GM18858 (cell line): Measurements from ENCODE around the gene KSR1.
"Not testable (repeated sequence)": the region's sequence is repeated elsewhere in the genome, so short reads cannot be mapped to it uniquely, and the experiment has no call there.

Experiments used
- ATAC-seq: cut with Tn5 transposase; IDR thresholded peaks from one replicate; pipeline ENCODE4 v1.9.1; 2021; ENCODE audit not compliant: unreplicated experiment

Gene KSR1

DNA sequence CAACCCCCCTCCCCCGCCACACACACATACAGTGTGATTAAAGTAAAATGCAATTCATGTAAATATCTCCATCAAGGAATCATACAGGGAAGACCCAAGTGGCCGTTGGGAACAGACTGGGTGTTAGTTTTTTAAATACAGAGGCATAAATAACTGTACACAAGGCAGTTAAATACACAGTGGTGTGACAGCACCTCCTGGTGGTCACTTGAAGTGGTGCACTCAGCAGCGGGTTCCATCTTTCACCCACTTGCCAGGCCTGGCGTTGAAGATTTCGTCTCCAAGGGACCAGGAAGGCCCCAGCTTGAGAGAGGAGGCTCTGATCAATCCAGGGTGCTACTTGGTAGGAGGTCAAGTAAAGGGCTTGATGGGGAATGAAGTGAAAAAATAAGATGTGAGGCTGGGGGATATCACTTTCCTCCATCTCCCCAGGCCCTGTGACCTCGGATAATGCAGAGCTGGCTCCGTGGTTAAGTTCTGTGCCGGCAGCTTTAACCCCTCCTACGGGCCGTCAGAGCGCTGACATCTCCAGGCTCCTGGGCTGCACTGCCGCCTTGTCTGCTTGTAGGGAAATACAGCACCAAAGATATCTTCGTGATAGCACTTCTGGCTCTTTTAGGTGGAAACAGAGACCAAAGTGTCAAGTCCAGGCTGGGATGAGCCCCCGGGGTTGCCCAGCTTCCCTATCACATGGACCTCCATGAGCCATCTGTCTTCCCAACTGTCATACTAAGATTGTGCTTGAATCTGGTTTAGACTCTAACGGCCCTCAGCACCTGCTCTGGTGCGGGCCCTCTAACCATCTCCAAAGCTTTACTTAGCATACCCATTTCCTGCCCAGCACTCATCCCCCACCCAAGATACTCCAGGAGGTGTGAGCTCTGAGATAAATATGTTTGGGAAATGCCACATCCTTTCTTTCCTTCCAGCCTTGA lies 195.4 kb downstream of the KSR1 start:
- ATAC-seq: no peak

DNA sequence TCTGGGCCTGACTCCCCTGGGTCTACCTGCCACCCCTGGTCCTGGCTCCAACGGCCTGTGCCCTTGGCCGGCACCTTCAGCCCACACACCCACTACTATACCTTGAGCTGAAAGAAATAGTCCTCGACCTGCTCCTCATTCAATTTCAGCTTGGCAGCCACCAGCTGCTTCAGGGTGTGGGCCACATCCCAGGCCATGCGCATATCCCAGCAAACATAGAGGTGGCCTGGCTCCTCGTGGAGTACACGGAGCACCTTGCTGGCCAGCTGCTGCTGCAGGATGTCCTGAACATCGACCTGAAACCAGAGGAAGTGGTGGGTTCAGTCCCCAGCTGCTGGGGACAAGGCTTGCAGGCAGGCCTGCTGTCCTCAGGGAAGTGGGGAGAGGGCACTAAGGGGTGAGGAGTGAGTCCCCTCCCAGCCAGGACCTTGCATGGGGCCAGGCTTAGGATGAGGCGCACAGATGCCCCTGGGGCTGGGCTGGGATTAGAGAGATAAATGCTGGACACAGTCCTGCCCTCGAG lies 197.3 kb downstream of the KSR1 start:
- ATAC-seq: not testable (repeated sequence)

DNA sequence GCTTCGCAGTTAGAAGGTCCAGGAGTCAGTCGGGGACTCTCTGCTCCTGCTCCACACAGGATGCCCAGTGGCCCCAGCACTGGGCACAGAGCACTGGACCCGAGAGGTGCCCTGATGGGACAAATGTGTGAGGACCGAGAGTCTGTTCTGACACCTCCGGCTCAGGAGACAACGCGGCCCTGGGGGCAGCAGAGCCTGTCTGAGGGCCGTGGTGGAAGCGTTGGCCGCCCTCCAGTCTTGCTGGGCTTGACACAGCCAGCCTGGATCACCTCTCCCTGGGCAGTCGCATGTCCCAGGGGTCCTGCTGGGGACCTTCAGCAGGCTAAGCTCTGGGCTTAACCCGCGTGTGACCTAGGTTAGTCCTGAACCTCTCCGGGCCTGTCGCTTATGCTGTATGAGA lies 197.9 kb downstream of the KSR1 start:
- ATAC-seq: no peak

DNA sequence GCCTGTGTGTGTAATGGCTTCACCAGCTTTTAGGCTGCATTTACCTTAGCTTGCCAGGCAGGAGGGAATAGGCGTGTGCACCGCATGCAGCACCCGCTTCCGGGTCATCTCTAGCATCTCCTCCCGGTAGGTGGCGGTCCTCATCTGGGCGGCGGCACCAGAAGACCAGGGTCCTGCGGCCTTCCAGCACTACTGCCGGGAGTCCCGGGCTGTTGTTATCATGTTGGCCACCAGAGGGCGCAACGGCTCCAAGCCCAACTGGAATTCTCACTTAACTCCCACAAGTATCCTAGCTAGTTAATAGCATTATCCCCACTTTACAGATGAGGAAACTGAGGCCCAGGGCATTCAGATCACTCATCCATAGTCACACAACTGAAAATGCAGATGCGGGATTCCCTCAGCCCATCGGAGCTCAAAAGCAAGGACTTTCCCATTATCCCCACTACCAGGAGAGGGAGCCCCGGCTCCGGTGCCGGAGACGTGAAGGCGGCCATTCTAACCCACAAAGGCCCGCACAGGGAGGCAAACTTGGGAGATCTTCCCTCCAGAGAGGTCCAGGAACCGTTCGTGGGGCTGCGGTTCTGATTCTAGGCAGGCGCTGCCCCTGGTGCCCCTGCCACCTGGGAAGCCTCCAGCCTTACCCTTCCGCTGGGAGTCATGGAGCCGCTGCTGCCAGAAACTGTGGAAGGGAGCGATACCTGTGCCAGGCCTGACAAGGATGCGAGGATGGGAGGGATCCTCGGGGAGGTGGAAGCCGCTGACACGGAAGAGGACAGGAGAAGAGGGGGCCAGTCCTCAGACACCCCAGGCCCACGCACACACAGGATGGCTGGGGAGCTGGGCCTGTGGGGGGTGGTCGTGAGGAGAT lies 198.6 kb downstream of the KSR1 start:
- ATAC-seq: no peak

DNA sequence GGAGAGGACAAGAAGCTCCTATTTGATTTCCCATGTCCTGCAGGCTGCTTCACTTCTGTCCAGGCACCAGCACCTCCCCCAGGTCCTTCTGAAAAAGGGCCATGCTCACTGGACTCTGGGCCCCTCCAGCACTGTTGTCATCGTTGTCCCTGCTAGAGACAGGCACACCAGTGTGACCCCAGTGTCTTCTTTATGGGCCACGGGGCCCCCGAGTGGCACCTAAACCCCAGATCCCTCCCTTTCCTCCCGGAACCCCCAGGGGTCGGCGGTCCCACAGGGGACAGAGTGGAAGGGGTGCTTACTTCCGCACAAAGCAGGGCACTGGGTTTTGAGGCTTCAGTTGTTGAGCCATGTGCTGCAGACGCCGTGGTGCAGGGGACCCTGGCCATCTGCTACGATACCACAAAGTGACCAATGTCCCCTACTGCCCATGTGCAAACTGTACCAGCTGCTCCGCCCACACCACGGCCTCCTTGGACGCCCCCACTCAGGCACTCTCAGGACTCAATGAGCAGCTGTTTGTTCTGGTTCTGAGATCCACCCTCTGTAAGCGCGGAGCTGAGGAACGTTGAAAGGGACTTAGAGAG lies 199.4 kb downstream of the KSR1 start:
- not testable (repeated sequence) for ATAC-seq

DNA sequence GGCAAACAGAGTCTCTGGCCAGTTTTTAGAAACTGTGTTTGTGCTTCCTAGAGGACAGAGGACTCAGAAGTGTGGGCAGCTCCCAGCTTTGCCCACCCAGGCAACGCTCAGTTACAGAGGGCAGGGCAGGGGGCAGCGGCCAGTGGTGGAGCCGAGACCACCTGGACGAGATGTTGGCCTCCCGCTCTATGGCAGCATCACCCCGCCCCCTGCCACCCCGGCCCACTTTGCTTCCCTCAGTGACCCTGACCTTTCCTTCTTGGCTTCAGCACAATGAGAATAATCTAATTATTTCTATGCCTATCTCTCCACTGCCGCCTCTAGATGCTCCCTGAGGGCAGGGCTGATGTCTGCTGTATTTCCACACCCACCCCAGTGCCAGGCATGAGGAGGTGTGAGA lies 200.4 kb downstream of the KSR1 start:
- not testable (repeated sequence) for ATAC-seq

DNA sequence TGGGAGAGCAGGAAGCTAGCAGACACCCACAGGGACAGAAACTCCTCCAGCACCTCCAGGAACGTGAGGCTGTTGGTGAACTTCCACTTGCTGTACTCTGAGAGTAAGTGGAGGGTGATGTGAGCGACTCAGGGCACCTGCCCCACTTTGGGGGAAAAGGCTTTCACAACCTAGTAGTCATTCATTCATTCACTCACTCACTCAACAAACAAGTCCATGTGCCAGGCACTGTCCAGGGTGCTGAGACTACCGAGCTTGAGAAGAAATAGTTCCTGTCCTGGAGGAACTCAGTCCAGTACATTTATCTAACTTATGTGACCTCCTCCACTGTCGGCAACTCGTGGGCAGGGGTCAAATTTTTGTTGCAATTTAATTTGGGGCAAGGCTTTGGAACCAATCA lies 201.4 kb downstream of the KSR1 start:
- no peak for ATAC-seq

DNA sequence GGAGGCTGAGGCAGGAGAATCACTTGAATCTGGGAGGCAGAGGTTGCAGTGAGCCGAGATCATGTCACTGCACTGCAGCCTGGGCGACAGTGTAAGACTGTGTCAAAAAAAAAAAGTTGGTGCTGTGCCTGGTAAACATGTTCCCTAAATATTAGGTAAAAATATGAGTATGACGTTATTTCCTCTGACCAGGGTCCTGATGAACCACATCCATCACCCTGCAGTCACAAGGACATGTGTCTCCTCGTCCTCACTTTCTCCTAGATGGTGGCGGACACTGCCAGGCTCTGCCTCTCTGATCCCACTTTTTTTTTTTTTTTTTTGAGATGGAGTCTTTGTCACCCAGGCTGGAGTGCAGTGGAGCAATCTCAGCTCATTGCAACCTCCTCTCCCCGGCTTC lies 203.4 kb downstream of the KSR1 start:
- no peak for ATAC-seq

DNA sequence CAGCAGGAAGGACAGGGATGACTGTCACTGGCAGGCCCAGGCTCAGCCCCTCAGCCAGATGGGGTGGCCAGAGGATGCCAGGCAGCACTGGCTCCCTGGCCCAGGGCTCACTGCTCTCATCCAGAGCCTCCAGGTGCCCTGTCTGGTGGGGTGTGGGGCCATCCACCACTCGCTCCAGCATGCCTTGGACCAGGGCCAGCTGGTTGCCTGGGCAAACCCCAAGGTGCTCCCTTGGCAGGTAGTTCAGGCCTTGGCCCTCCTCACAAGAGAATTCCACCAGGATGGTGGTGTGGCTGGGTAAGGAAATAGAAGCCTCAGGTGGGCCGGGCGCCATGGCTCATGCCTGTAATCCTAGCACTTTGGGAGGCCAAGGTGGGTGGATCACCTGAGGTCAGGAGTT lies 204.2 kb downstream of the KSR1 start:
- ATAC-seq: no peak

DNA sequence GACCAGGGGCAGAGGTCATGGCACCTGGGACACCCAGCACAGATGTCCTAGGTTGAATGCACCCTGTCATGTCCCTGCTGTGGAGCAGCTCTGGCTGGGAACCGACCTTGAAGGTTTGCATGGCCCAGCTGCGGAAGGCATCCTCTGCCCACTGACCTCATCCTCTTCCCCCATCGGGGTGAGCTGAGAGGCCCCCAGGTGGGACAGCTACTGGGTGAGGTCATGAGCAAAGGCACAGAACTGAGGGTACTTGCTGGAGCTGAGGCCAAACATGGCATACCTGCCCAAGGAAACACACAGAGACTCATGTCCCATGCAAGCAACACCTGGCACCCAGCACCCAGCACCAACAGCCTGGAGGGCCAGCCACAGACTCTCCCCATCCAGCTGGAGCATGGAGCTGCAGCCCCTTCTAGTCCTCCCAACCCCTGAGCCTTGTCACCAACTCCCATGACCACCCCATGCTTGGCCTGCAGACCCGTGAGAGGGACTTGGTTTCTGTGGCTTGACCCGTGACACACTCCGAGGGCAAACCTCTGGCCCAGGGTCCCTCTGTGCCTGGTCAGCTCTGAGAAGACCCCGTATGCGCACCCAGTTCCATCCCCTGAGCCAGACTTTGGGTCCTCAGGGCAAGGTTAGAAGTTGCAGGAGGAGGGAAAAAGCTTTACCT lies 207.8 kb downstream of the KSR1 start:
- no peak for ATAC-seq

DNA sequence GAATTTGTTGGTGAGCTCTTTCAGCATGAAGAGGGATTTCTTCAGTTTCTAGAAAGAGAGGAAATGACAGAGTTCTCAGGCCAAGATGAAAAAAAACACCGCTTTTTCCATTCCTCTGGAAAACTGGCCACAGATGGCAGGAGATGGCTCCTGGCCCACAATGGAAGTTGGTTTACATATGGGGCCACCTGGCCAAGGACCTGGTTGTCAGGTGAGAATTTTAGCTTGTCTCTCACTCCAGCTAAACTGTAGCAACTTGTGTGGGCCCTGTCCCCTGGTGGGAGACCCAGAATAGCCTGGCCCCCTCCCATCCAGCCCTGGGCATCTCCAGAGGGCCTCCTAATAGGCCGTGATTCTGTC lies 208.3 kb downstream of the KSR1 start:
- ATAC-seq: no peak

DNA sequence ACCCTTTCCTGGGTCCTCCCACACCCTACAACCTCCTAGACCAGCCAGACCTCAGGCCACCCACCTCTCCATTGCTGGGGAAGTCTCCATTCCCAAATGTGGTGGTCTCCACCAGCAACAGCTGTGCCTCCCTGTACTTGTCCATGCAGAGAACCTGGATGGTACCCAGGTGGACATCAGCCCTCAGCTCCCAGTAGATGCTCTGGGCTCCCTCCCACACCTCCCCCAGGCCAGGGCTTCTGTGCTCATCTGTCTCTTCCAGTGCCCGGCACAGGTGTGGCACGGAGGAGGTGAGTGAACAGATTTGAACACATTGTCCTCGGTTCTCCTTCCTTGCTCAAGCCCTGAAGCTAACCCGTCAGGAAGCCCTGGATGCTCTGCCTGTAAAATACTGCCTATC lies 209.3 kb downstream of the KSR1 start:
- no peak for ATAC-seq

DNA sequence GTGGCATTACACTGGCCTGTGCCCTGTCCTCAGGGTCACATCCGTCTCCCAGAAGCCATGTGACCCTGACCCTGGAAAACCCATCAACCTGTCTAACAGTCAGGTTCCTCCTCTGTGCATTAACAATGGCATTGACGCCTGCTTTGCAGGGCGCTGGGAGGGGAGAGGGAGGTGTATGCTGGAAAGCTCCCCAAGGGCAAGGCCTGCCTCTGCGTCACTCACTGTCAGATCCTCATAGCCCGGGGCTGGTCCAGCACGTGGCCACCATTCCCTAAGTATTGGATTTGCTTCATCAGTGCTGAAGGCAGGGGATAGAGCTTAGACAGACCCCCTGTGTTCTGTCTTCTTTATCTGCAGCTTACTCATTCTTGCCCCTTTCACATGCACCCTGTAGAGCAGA lies 210.0 kb downstream of the KSR1 start:
- not testable (repeated sequence) for ATAC-seq

DNA sequence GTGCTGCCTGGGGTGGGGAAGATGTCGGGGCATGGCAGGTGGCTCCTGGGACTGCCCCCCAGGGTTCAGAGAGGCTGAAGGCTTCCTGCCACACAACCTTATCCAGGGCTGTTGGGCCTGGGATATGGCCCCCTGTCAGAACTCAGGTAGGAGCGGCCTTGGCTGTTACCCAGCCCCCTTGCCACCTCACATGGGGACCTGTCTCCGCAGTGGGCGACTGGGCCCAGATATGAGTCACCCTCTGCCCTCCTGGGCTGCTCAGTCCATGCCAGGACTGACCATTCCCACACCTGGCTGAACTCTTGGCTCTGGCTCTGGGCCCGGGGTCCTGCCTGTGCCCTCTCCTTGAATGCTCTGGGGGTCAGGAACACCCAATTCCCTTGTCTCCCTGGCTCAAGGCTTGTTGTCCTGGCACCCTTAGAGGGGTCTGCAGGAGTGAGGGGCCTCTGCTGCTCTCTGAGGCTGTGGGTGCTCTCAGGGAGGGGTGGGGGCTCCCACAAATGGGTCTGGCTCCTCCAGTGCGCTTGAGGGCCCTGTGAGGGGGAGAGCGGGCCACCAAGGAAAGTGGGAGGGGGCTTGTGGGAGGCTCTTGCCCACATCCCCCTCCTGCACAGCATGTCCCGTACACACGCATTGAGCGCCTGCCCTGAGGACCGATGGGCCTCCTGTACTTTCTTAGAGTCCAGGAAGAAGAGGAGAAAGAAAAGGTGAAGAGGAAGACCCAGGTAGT lies 210.7 kb downstream of the KSR1 start:
- no peak for ATAC-seq

DNA sequence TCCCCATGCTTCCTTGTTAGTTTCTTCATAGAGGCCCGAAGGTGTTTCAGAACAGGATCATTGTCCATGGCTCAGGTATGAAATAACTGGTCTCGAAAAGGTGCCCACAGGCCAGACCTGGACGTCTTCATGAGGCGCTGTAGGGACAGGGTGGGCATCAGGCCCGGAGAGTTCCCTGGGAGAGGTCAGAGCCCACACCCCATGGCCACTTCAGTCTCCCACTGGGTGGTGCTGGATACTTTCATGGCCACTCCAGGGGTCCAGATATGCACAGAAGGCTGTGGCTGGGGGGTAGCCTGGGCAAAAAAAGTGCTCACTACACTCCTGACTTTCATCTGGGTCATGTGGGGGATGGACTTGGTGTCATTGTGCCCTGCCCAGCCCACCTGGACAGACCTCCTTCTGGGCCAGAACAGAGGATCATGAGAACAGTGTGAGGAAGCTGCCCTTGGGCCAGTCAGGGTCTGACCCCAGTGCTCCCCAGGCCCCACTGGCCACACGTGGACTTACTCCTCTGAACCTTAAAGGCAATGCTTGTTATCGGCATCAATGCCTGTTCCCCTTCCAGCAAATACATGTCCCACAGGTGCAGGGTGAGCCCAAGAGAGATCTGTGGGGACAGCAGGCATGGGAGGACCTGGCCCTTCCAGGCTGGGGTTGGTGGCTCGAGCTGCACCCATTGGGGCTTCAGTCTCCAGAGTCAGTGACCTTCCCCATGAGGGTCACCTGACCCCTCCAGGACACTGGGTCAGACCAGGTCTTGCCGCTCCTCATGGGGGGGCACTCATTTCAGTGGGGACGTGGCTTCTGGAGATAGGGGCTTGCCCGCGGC lies 211.6 kb downstream of the KSR1 start:
- no peak for ATAC-seq

DNA sequence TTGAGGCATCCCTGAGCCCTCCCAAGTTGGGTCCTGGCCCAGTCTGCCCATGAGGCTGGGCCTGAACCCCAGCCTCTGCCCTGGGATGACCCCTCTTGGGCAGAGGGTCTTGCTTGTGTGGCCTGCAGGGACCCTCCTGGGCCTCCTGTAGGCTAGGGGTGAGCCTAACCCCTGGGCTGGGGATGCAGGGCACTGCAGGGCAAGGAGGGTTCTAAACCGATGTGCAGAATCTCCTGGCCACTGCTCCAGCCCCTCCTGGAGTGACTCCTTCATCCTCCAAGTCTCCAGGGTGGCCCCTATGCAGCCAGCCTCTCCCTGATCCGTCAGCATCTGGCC lies 212.2 kb downstream of the KSR1 start:
- ATAC-seq: no peak

DNA sequence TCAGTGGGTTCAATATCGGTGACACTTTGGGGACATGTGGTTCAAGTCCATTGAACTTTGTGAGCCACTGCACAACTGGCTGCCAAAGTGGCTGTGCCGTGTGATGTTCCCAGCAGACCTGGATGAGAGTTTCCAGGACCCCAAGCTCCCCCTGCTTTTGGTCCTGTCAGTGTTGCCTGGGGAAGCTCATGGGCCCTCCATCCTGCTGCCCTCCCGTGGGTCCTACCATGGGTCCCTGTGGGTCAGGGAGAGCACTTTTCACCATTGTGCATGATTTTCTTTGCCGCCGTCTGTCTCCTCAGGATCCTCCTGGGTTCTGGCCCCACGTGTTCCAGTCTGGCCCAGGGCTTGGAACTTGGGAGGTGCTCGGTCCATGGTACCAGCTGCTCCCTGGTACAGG lies 212.9 kb downstream of the KSR1 start:
- no peak for ATAC-seq

DNA sequence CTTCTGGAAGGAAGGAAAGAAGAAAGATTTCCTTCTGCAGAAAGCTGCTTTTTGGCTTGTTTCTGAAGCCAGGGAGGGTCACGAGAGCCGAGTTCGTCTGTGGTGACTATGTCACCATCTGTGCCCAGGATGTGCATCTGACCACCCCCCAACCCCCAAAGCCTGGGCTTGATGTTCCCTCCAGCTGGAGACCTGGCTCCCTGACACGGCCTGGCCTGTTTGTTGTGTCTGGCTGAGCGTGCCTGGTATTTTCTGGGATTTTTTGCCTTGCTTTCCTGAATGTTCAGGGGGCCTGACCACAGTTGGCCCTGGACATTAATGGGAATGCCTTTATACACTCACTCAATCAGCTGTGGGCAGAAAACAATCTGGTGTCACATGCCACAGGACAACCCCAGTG lies 213.6 kb downstream of the KSR1 start:
- no peak for ATAC-seq

DNA sequence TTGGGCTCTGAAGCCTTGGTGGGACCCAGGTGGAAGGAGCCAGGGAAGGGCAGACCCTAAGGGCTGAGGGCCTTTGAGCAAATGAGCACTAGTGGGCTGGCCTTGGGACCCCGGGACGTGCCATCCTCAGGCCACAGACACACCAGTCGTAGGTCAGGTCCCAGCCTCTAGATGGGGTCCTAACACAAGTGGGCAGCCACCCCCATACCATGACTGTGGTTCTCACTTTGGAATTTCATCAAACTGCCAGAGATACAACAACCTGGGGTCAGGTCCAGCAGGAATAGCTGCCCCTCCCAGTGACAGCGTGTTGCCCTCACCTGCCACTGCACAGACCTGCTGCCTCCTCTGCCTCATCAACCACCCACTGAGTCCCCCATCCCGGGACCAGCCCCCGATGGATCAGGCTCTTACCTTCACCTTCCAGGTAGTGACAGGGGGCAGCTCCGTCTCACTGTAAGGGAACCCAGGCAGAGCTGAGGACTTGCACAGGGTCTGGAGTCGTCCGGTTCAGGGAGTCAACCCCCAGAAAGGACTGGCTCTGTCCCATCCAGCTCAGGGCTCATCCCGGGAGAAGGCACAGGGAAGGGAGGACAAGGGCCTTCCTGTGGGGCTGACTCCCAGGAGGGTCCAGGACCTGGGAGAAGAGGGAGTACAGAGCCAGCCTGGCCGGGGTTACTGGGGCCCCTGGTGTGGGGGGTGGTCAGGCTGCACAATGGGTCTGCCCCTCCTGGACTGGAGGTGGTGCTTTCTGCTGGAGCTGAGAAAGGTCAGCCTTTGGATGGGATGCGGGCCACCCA lies 214.7 kb downstream of the KSR1 start:
- ATAC-seq: no peak
